GM12873 (cell line): Measurements from ENCODE around the gene CSNK2A3.

Experiments
- TF ChIP-seq, protein P1 (sequence below): IDR thresholded peaks from 2 replicates; pipeline ENCODE4 v1.5.1; 2012; ENCODE audit warnings: low read depth, mild to moderate bottlenecking, moderate library complexity, low read length, control low read depth; ENCODE audit not compliant: insufficient read depth; ENCODE audit errors: missing control alignments

The CSNK2A3 gene

GRCh38 chr11:11309906-11310305, 43.1 kb downstream of the CSNK2A3 start:
- TF ChIP-seq, protein P1, sequence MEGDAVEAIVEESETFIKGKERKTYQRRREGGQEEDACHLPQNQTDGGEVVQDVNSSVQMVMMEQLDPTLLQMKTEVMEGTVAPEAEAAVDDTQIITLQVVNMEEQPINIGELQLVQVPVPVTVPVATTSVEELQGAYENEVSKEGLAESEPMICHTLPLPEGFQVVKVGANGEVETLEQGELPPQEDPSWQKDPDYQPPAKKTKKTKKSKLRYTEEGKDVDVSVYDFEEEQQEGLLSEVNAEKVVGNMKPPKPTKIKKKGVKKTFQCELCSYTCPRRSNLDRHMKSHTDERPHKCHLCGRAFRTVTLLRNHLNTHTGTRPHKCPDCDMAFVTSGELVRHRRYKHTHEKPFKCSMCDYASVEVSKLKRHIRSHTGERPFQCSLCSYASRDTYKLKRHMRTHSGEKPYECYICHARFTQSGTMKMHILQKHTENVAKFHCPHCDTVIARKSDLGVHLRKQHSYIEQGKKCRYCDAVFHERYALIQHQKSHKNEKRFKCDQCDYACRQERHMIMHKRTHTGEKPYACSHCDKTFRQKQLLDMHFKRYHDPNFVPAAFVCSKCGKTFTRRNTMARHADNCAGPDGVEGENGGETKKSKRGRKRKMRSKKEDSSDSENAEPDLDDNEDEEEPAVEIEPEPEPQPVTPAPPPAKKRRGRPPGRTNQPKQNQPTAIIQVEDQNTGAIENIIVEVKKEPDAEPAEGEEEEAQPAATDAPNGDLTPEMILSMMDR: no peak

- TF ChIP-seq, protein P1: no peak
Observed at GRCh38 chr11:11308249-11308648, 44.8 kb downstream of the CSNK2A3 start.

- TF ChIP-seq, protein P1: no peak
Observed at GRCh38 chr11:11306855-11307254, 46.2 kb downstream of the CSNK2A3 start.

DNA sequence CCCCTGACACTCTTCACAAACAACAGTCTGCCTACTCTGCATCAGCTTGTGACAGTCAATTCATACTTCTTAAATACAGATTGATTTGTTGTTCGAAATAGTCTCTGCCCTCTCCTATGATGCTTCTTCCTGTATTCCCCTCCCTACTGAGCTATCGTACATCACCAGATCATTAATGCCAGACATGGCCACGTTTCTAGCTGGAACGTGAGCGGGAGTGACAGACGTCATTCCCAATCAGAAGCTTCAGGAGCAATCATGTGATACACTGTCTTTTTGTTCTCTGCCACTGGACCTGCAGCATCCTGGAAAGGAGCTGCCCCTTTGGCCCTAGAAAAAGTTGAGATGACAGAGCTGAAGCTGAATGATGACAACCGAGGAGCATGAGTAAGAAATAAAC, 48.5 kb downstream of the CSNK2A3 start:
- TF ChIP-seq, protein P1: no peak

- TF ChIP-seq, protein P1: no peak
Observed at GRCh38 chr11:11302565-11302964, 50.5 kb downstream of the CSNK2A3 start.
